SK-N-MC (cell line): ENCODE measurements around the gene NUDT22.

Experiments used
- EZH2 ChIP-seq: fragments of 200-600 bp; sonication (generic); IDR thresholded peaks from one replicate; pipeline ENCODE4 v1.6.1; 2017; ENCODE audit warnings: antibody characterized with exemption
- POLR2AphosphoS5 ChIP-seq: IDR thresholded peaks from 2 replicates; pipeline ENCODE4 v1.6.1; 2012; ENCODE audit warnings: mild to moderate bottlenecking, low read depth, low read length, borderline replicate concordance

GRCh38 chr11:64210301-64211020, 15.6 kb upstream of the NUDT22 start:
- TF ChIP-seq EZH2 (no peak), POLR2AphosphoS5 (no peak)
